Measurements from ENCODE around the gene RLN2. TPM values are rescaled to one million over a fixed set of nuclear protein-coding genes. Genes with fewer than 3 reads are reported as not detected.
"Not testable (repeated sequence)": the region's sequence is repeated elsewhere in the genome, so short reads cannot be mapped to it uniquely, and the experiment has no call there.

The RLN2 gene, protein sequence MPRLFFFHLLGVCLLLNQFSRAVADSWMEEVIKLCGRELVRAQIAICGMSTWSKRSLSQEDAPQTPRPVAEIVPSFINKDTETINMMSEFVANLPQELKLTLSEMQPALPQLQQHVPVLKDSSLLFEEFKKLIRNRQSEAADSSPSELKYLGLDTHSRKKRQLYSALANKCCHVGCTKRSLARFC
- total RNA-seq (1 to 10 TPM in 3 of 5 donors, under 1 TPM in 2; 0.86 to 4.6 (median 4.5) TPM), total RNA-seq (0 to 2.7 (median 0.67) reads per million in 29 experiments)
- total RNA-seq (2013) = 3.5 TPM

DNA sequence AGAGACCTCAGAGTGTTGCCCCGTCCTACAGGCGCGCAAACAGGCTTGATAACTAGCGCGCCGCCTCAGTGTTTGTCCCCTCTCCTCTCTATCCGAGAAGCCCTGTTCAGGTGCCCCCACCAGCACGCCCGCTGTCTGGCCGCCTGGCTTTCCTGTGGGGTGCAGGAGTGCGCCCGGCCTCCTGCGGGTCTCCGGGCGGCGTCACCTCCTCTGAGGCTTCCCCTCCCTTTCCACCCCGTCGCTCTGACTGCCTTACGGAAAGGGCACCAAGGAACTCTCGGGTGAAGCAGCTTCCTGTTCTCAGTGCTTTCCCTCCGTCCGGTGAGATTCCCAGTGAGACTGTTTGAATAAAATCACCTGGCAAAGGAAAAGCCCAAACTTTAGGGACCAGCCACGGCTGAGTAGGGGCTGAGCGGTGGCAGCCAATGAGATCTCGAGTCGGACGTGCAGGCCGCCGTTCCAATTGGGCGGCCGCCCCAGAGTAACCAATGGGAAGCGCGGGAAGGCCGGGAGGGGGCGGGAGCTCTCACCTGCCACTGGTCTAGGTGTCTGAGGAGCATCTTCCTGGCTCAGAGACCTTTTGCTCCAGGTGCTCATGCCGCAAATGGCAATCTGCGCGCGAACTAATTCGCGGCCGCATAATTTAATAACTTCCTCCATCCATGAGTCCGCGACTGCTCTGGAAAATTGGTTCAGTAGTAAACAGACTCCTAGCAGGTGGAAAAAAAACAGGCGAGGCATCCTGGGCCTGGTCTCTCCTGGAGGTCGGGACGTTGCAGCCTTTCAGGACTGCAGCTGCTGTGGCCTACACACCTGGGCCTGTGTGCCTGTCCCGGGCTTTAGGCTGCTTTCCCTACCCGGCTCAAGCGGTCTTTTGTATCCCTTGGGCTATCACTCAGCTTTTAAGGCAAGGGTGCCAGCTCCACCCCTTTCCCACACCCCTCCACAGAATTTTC is at the start of gene RLN2:
RLN2 (minus strand) TSS at position 877 of the 956 bp plus-strand sequence; CDS start at position 741, 136 bp downstream.
- not testable (repeated sequence) for H3K27ac ChIP-seq (ENCODE audit: low read length)
- peaks cover 35 to 42% (median 40%) of the 10 kb centered on the region in 3 donors for H3K4me1 Mint-ChIP-seq
- WGBS (ENCODE audit: insufficient coverage) = 40% methylated on average over 11 of the region's 50 CpGs

DNA sequence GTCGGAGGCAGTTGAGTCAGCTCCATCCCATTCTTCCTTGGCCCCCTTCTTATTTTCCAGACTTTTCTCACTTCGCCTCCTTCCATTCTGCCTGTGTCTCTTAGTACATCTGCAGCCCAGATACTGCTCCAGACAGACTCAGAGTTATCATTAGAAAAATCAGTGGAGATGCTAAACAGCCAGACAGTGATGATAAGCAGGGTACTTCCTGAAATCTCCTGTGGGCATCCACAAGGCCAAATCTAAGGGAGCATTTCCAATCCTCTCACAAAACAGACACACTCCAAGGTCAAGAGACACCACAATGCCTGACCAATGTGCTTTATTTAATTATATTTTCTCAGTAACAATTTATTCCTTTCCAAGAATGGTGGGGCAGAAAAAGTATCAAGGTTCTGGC is 49.7 kb upstream of the RLN2 start:
- H3K4me1 Mint-ChIP-seq = peaks cover 44 to 49% (median 48%) of the 10 kb centered on the region in 3 donors

More for the DNA sequence above, at the start of gene RLN2:
- peak in 8 of 35 experiments; percentile 1 to 39 (median 18) for DNase-seq
- H3K9me3 ChIP-seq; H3K27me3 ChIP-seq (replicated peaks in 1 of 2; ENCODE audit: control insufficient read depth in 2 of 2, extremely low read depth in 1 of 2, insufficient read depth in 2 of 2, low read length in 1 of 2); H3K36me3 ChIP-seq (ENCODE audit: control insufficient read depth in 2 of 2, extremely low read depth in 1 of 2, insufficient read depth in 1 of 2, low read length in 1 of 2); H3K36me3 Mint-ChIP-seq; H3K4me3 ChIP-seq (ENCODE audit: control insufficient read depth in 1 of 2, extremely low read depth in 1 of 2, low read length in 1 of 2); H3K9me3 Mint-ChIP-seq; POLR2A ChIA-PET; CTCF ChIA-PET; H3K27me3 Mint-ChIP-seq: not testable (repeated sequence)
- H3K4me3 Mint-ChIP-seq = peak within 1 kb of the TSS; percentile 47 to 71 (median 61)
- ATAC-seq (replicated peaks in 1 of 4) = peak; percentile 98 to 99 (median 98)
- peak within 1 kb of the TSS; percentile 87 to 89 for H3K27ac Mint-ChIP-seq
- H3K4me1 ChIP-seq (ENCODE audit: control insufficient read depth in 1 of 2, extremely low read depth in 1 of 2, insufficient read depth in 2 of 2, low read length in 2 of 2) = peaks cover 8 to 10% of the 10 kb centered on the region in 2 experiments

DNA sequence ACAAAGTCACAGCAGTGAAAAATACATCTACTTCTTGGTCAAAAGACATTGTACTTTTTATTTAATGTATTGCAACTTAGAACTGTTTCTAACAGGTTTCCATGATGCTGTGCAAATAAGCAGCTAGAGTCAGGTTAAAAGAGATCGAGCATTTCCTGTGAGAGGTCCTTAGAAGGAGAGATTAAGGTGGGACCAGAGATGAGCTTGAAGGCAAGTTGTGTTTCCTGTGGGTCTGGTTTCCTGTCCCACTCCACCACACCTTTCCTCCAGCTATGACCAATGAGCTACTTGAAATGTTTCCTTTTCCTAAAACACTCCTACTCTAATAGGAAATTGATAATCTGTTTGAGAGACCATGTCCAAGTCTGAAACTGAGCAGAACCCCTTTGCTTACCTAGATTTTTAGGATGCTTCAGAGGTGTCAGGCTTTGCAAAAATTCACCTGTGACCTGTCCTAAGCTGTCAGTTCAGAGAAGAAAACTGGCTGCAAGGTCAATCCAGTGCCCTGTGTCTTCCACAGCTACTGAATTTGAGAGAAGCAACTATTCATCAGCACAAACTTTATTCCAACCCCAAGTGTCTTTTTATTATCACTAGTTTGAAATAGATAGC is 48.2 kb upstream of the RLN2 start:
- peaks cover 44 to 49% (median 48%) of the 10 kb centered on the region in 3 donors for H3K4me1 Mint-ChIP-seq
- Histone ChIP-seq H3K27me3 (replicated peaks in 1 of 2; ENCODE audit: control insufficient read depth in 2 of 2, extremely low read depth in 1 of 2, insufficient read depth in 2 of 2, low read length in 1 of 2) (no peaks in the 10 kb centered on the region), H3K36me3 (ENCODE audit: control insufficient read depth in 2 of 2, extremely low read depth in 1 of 2, insufficient read depth in 1 of 2, low read length in 1 of 2) (no peaks in the 10 kb centered on the region), H3K9me3 (peaks cover 3% of the 10 kb centered on the region), H3K4me3 (ENCODE audit: control insufficient read depth in 1 of 2, extremely low read depth in 1 of 2, low read length in 1 of 2) (no peak overlapping the region), H3K27ac (ENCODE audit: low read length) (peak overlapping the region; percentile 46), H3K4me1 (ENCODE audit: control insufficient read depth in 1 of 2, extremely low read depth in 1 of 2, insufficient read depth in 2 of 2, low read length in 2 of 2) (peaks cover 23 to 25% of the 10 kb centered on the region in 2 experiments)
- ATAC-seq (replicated peaks in 1 of 4) (peak; percentile 81 to 96 (median 90)), DNase-seq (peak in 3 of 35 experiments; percentile 2 to 43 (median 7))
- H3K27me3 Mint-ChIP-seq = no peaks in the 10 kb centered on the region
- ChIA-PET POLR2A (interaction anchor here in 1 of 2 donors (0.6 kb wide), 1 partner anchor 32 kb away, joined by 3 read pairs; no protein-coding TSS in a partner anchor), CTCF (interaction anchor here in 1 of 2 donors (1.0 to 1.3 kb wide), 2 partner anchors 25 to 167 kb away, joined by 3 read pairs; no protein-coding TSS in a partner anchor)
- WGBS (ENCODE audit: insufficient coverage) = 0% methylated on average over 1 of the region's 1 CpG
- peaks cover 12% of the 10 kb centered on the region for H3K36me3 Mint-ChIP-seq
- H3K4me3 Mint-ChIP-seq = peak overlapping the region; percentile 13 to 45 (median 17)
- H3K27ac Mint-ChIP-seq = peak overlapping the region; percentile 73 to 81
- H3K9me3 Mint-ChIP-seq = peaks cover 8 to 15% (median 9%) of the 10 kb centered on the region in 3 donors

More for the DNA sequence above, 49.7 kb upstream of the RLN2 start:
- Histone ChIP-seq H3K36me3 (ENCODE audit: control insufficient read depth in 2 of 2, extremely low read depth in 1 of 2, insufficient read depth in 1 of 2, low read length in 1 of 2) (no peaks in the 10 kb centered on the region), H3K9me3 (no peaks in the 10 kb centered on the region), H3K4me1 (ENCODE audit: control insufficient read depth in 1 of 2, extremely low read depth in 1 of 2, insufficient read depth in 2 of 2, low read length in 2 of 2) (peaks cover 23 to 25% of the 10 kb centered on the region in 2 experiments), H3K27ac (ENCODE audit: low read length) (peak overlapping the region; percentile 22), H3K4me3 (ENCODE audit: control insufficient read depth in 1 of 2, extremely low read depth in 1 of 2, low read length in 1 of 2) (no peak overlapping the region), H3K27me3 (replicated peaks in 1 of 2; ENCODE audit: control insufficient read depth in 2 of 2, extremely low read depth in 1 of 2, insufficient read depth in 2 of 2, low read length in 1 of 2) (no peaks in the 10 kb centered on the region)
- Mint-ChIP-seq H3K4me3 (no peak overlapping the region), H3K27ac (peak overlapping the region; percentile 73 to 81), H3K27me3 (no peaks in the 10 kb centered on the region), H3K36me3 (peaks cover 23% of the 10 kb centered on the region), H3K9me3 (peaks cover 4 to 14% (median 6%) of the 10 kb centered on the region in 3 donors)
- ChIA-PET POLR2A (no interaction called here), CTCF (no interaction called here)
- ATAC-seq (replicated peaks in 1 of 4) = no peak
- no CpG with 5 or more reads among the region's 2 CpGs for WGBS (ENCODE audit: insufficient coverage)
- DNase-seq = no peak

DNA sequence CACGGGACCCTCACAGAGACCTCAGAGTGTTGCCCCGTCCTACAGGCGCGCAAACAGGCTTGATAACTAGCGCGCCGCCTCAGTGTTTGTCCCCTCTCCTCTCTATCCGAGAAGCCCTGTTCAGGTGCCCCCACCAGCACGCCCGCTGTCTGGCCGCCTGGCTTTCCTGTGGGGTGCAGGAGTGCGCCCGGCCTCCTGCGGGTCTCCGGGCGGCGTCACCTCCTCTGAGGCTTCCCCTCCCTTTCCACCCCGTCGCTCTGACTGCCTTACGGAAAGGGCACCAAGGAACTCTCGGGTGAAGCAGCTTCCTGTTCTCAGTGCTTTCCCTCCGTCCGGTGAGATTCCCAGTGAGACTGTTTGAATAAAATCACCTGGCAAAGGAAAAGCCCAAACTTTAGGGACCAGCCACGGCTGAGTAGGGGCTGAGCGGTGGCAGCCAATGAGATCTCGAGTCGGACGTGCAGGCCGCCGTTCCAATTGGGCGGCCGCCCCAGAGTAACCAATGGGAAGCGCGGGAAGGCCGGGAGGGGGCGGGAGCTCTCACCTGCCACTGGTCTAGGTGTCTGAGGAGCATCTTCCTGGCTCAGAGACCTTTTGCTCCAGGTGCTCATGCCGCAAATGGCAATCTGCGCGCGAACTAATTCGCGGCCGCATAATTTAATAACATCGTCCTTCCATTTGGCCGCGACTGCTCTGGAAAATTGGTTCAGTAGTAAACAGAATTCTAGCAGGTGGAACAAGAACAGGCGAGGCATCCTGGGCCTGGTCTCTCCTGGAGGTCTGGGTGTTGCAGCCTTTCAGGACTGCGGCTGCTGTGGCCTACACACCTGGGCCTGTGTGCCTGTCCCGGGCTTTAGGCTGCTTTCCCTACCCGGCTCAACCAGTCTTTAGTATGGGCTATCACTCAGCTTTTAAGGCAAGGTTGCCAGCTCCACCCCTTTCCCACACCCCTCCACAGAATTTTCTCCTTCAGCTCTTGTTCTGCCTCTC is 34.8 kb upstream of the RLN2 start, which contains the start of gene RLN1:
RLN1 (minus strand) TSS at position 885 of the 990 bp plus-strand sequence; CDS start at position 755, 130 bp downstream.
- H3K36me3 Mint-ChIP-seq; H3K27me3 ChIP-seq (replicated peaks in 1 of 2; ENCODE audit: control insufficient read depth in 2 of 2, extremely low read depth in 1 of 2, insufficient read depth in 2 of 2, low read length in 1 of 2); H3K36me3 ChIP-seq (ENCODE audit: control insufficient read depth in 2 of 2, extremely low read depth in 1 of 2, insufficient read depth in 1 of 2, low read length in 1 of 2); H3K27me3 Mint-ChIP-seq; H3K9me3 ChIP-seq; POLR2A ChIA-PET; H3K9me3 Mint-ChIP-seq: not testable (repeated sequence)
- DNase-seq (peak in 15 of 35 experiments; percentile 1 to 39 (median 12)), ATAC-seq (replicated peaks in 1 of 4) (peak; percentile 96 to 98 (median 97))
- Histone ChIP-seq H3K4me3 (ENCODE audit: control insufficient read depth in 1 of 2, extremely low read depth in 1 of 2, low read length in 1 of 2) (peak within 1 kb of the TSS in 1 of 2 donors; percentile 19), H3K4me1 (ENCODE audit: control insufficient read depth in 1 of 2, extremely low read depth in 1 of 2, insufficient read depth in 2 of 2, low read length in 2 of 2) (peaks cover 10 to 21% of the 10 kb centered on the region in 2 experiments), H3K27ac (ENCODE audit: low read length) (peak within 1 kb of the TSS; percentile 41)
- CTCF ChIA-PET = interaction anchor here in 1 of 2 donors (0.7 kb wide), 1 partner anchor 261 kb away, joined by 3 read pairs; no protein-coding TSS in a partner anchor
- peak within 1 kb of the TSS; percentile 72 to 84 for H3K27ac Mint-ChIP-seq
- H3K4me1 Mint-ChIP-seq = peaks cover 29 to 34% (median 32%) of the 10 kb centered on the region in 3 donors
- H3K4me3 Mint-ChIP-seq = peak within 1 kb of the TSS; percentile 61 to 70 (median 63)
- 19% methylated on average over 14 of the region's 50 CpGs for WGBS (ENCODE audit: insufficient coverage)

DNA sequence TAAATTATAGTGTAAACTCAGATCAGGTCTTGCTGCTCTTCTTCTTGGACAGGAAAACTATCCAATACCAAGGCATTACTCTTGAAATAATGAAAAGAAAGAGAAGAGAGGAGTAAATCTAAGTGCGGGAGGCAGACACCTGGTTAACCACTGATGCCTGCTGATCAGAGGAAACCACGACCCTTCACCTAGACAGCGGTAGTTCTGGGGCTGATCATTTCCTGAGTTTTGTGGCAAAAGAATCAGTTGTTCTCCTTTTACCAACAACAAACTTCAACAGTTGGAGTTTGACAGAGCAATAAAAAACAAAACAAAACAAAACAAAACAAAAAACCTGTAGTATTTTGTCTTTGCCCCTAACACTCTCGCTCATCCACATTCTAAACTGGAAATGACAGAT is 32.2 kb upstream of the RLN2 start:
- H3K27me3 ChIP-seq (replicated peaks in 1 of 2; ENCODE audit: control insufficient read depth in 2 of 2, extremely low read depth in 1 of 2, insufficient read depth in 2 of 2, low read length in 1 of 2) = no peaks in the 10 kb centered on the region
- CTCF ChIA-PET = interaction anchor here in 1 of 2 donors (0.9 kb wide), 1 partner anchor 10 kb away, joined by 3 read pairs; no protein-coding TSS in a partner anchor
- peak overlapping the region; percentile 61 for H3K27ac ChIP-seq (ENCODE audit: low read length)
- no CpG with 5 or more reads among the region's 4 CpGs for WGBS (ENCODE audit: insufficient coverage)
- peaks cover 44 to 49% (median 45%) of the 10 kb centered on the region in 3 donors for H3K4me1 Mint-ChIP-seq
- ATAC-seq (replicated peaks in 1 of 4) (peak; percentile 40 to 62 (median 52)), DNase-seq (peak in 32 of 35 experiments; percentile 7 to 60 (median 24))
- H3K4me3 Mint-ChIP-seq = peak overlapping the region; percentile 51 to 67 (median 63)
- no peaks in the 10 kb centered on the region for H3K27me3 Mint-ChIP-seq
- peak overlapping the region; percentile 80 to 88 for H3K27ac Mint-ChIP-seq
- POLR2A ChIA-PET = interaction anchor here (0.6 to 1.2 kb wide), 3 partner anchors 10 to 391 kb away, joined by 3 to 4 read pairs (median 3); partner anchors contain the start of gene RIC1 (in 1 of the 2)
- peaks cover 24% of the 10 kb centered on the region for H3K36me3 Mint-ChIP-seq
- H3K9me3 ChIP-seq = no peaks in the 10 kb centered on the region
- H3K4me3 ChIP-seq (ENCODE audit: control insufficient read depth in 1 of 2, extremely low read depth in 1 of 2, low read length in 1 of 2) = no peak overlapping the region
- H3K9me3 Mint-ChIP-seq = no peaks in the 10 kb centered on the region
- peaks cover 10 to 21% of the 10 kb centered on the region in 2 experiments for H3K4me1 ChIP-seq (ENCODE audit: control insufficient read depth in 1 of 2, extremely low read depth in 1 of 2, insufficient read depth in 2 of 2, low read length in 2 of 2)
- no peaks in the 10 kb centered on the region for H3K36me3 ChIP-seq (ENCODE audit: control insufficient read depth in 2 of 2, extremely low read depth in 1 of 2, insufficient read depth in 1 of 2, low read length in 1 of 2)

Measured in T-cell (primary cell).